Kidney glomerular epithelial cell (primary cell): Measurements from ENCODE around the gene SERPINA4.
A peak's percentile ranks its signal among the peaks of the same experiment; 100 is the strongest.
"Not testable (repeated sequence)": the region's sequence is repeated elsewhere in the genome, so short reads cannot be mapped to it uniquely, and the experiment has no call there.

Experiments used
- DNase-seq: peaks from one replicate; lab custom pipeline; 2025; lab: John Stamatoyannopoulos, UW

Gene SERPINA4

GRCh38 chr14:94592457-94592856 is 31.2 kb downstream of the SERPINA4 start:
- DNase-seq: no peak

- no peak for DNase-seq
Observed at GRCh38 chr14:94593376-94593748, 32.1 kb downstream of the SERPINA4 start.

GRCh38 chr14:94593749-94594431 is 32.6 kb downstream of the SERPINA4 start:
- DNase-seq: no peak

- no peak for DNase-seq
Observed at GRCh38 chr14:94594441-94594840, 33.2 kb downstream of the SERPINA4 start.

- no peak for DNase-seq
Observed at GRCh38 chr14:94595912-94596311, 34.7 kb downstream of the SERPINA4 start.

GRCh38 chr14:94596361-94596760 is 35.1 kb downstream of the SERPINA4 start:
- no peak for DNase-seq

- DNase-seq: no peak
Observed at GRCh38 chr14:94597788-94598187, 36.5 kb downstream of the SERPINA4 start.

GRCh38 chr14:94598506-94598815 is 37.2 kb downstream of the SERPINA4 start:
- no peak for DNase-seq

- peak; percentile 96 for DNase-seq
Observed at GRCh38 chr14:94598816-94599655, 37.8 kb downstream of the SERPINA4 start.

GRCh38 chr14:94599656-94600004 is 38.4 kb downstream of the SERPINA4 start:
- DNase-seq: peak; percentile 72

GRCh38 chr14:94600148-94600545 is 38.9 kb downstream of the SERPINA4 start:
- no peak for DNase-seq

- DNase-seq: no peak
Observed at GRCh38 chr14:94601884-94602391, 40.7 kb downstream of the SERPINA4 start.

- DNase-seq: no peak
Observed at GRCh38 chr14:94602722-94603121, 41.5 kb downstream of the SERPINA4 start.

GRCh38 chr14:94605361-94605760 is 44.1 kb downstream of the SERPINA4 start:
- no peak for DNase-seq

GRCh38 chr14:94608966-94609365 is 47.7 kb downstream of the SERPINA4 start:
- DNase-seq: not testable (repeated sequence)

- no peak for DNase-seq
Observed at GRCh38 chr14:94611179-94611578, 49.9 kb downstream of the SERPINA4 start.

- DNase-seq: no peak
Observed at GRCh38 chr14:94612174-94612573, 50.9 kb downstream of the SERPINA4 start, which contains the start of gene SERPINA3. Gene SERPINA3 (plus strand): TSS chr14:94612391. CDS start chr14:94614442, 2,051 bp downstream.

GRCh38 chr14:94612580-94613554 is 51.6 kb downstream of the SERPINA4 start:
- DNase-seq: no peak

GRCh38 chr14:94613720-94614644 is 52.7 kb downstream of the SERPINA4 start:
- DNase-seq: no peak

GRCh38 chr14:94614802-94615201 is 53.6 kb downstream of the SERPINA4 start:
- no peak for DNase-seq

GRCh38 chr14:94615254-94615653 is 54.0 kb downstream of the SERPINA4 start:
- no peak for DNase-seq
